ENCODE results near the gene NCKAP5.

DNA sequence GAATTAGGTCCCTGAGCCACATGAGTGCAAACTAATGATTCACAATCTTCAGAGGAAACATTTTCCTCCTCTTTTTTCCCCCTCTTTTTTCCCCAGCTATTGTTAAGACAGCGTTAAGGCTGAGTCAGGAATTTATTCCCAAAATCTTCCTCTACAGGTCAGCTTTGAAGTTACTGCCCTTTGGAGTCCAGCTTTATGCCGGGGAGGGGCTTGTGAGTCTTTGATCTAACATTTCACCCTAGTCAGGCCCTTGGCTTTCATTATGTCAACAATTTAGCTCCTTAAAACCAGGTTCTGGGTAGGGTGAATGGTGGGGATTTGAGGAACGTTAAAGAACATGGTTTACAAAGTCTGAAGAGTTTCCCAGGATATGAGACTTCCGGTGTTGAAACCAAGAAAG, 807.3 kb downstream of the NCKAP5 start:
- TF ChIP-seq BHLHE40 (IDR thresholded peaks at IDR 0.05; ENCODE audit: borderline replicate concordance) (no peak), SP1 (IDR thresholded peaks at IDR 0.05) (no peak), L3MBTL2 (conservative IDR thresholded peaks at IDR 0.05) (no peak), NFRKB (IDR thresholded peaks at IDR 0.05) (no peak), FOXM1 (IDR thresholded peaks at IDR 0.05; ENCODE audit: borderline replicate concordance) (no peak), ARNT (IDR thresholded peaks at IDR 0.05) (no peak), FOXA1 (IDR thresholded peaks at IDR 0.05) (no peak), ELF4 (IDR thresholded peaks at IDR 0.05) (no peak), FOXK2 (IDR thresholded peaks at IDR 0.05) (no peak), TARDBP (IDR thresholded peaks at IDR 0.05) (no peak), ZNF384 (IDR thresholded peaks at IDR 0.05) (no peak)
- TF ChIP-seq, protein P1, sequence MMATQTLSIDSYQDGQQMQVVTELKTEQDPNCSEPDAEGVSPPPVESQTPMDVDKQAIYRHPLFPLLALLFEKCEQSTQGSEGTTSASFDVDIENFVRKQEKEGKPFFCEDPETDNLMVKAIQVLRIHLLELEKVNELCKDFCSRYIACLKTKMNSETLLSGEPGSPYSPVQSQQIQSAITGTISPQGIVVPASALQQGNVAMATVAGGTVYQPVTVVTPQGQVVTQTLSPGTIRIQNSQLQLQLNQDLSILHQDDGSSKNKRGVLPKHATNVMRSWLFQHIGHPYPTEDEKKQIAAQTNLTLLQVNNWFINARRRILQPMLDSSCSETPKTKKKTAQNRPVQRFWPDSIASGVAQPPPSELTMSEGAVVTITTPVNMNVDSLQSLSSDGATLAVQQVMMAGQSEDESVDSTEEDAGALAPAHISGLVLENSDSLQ (IDR thresholded peaks at IDR 0.05) = no peak

Measured in HEK293T (cell line).